CD4-positive, alpha-beta T cell treated with Interleukin-4 for 4 hours (primary cell): ENCODE results near the gene SYNE4.
"Not testable (repeated sequence)": the region's sequence is repeated elsewhere in the genome, so short reads cannot be mapped to it uniquely, and the experiment has no call there.

Experiments
- DNase-seq: peaks from one replicate; pipeline ENCODE4 v3.0.0-alpha.2; 2020

SYNE4 gene

GRCh38 chr19:36008336-36008978 lies at the start of gene SYNE4:
TSS of gene SYNE4 (minus strand) at chr19:36008813. CDS start at chr19:36008681, 132 bp downstream.
- no peak for DNase-seq

- DNase-seq: peak; percentile 18
Observed at GRCh38 chr19:36054733-36055686, 46.4 kb upstream of the SYNE4 start, which contains the start of gene WDR62. TSS of gene WDR62 (plus strand) at chr19:36054897. CDS start at chr19:36054972, 75 bp downstream.

- DNase-seq: peak; percentile 100
Observed at GRCh38 chr19:36054119-36054732, 45.6 kb upstream of the SYNE4 start, which contains the start of gene THAP8. TSS of gene THAP8 (minus strand) at chr19:36054285. CDS start at chr19:36054217, 68 bp downstream.

- no peak for DNase-seq
Observed at GRCh38 chr19:36051637-36052036, 43.0 kb upstream of the SYNE4 start.

- DNase-seq: no peak
Observed at GRCh38 chr19:36051236-36051635, 42.6 kb upstream of the SYNE4 start.

- DNase-seq: no peak
Observed at GRCh38 chr19:36049080-36049698, 40.6 kb upstream of the SYNE4 start.

GRCh38 chr19:36047835-36048234 lies 39.2 kb upstream of the SYNE4 start:
- DNase-seq: no peak

GRCh38 chr19:36046443-36047050 lies 37.9 kb upstream of the SYNE4 start:
- no peak for DNase-seq

GRCh38 chr19:36043952-36044351 lies 35.3 kb upstream of the SYNE4 start:
- DNase-seq: no peak

- no peak for DNase-seq
Observed at GRCh38 chr19:36041831-36042230, 33.2 kb upstream of the SYNE4 start.

- not testable (repeated sequence) for DNase-seq
Observed at GRCh38 chr19:36041092-36041491, 32.5 kb upstream of the SYNE4 start.

GRCh38 chr19:36040495-36040894 lies 31.9 kb upstream of the SYNE4 start:
- DNase-seq: no peak

- peak; percentile 6 for DNase-seq
Observed at GRCh38 chr19:36032251-36033104, 23.9 kb upstream of the SYNE4 start, which contains the start of gene CLIP3. TSS of gene CLIP3 (minus strand) at chr19:36032873. CDS start at chr19:36032357, 516 bp downstream.

GRCh38 chr19:36031308-36031707 lies 22.7 kb upstream of the SYNE4 start:
- DNase-seq: no peak

- DNase-seq: no peak
Observed at GRCh38 chr19:36030264-36031148, 21.9 kb upstream of the SYNE4 start.

- no peak for DNase-seq
Observed at GRCh38 chr19:36028313-36029041, 19.9 kb upstream of the SYNE4 start.

- no peak for DNase-seq
Observed at GRCh38 chr19:36027696-36028095, 19.1 kb upstream of the SYNE4 start.

- no peak for DNase-seq
Observed at GRCh38 chr19:36026091-36026876, 17.7 kb upstream of the SYNE4 start.

- DNase-seq: no peak
Observed at GRCh38 chr19:36025541-36025940, 16.9 kb upstream of the SYNE4 start.
